Psoas muscle (tissue), 8 donors: Measurements from ENCODE around the gene RPTOR. TPM values are rescaled to one million over a fixed set of nuclear protein-coding genes. Genes with fewer than 3 reads are reported as not detected.

ENCODE experiments used
- ATAC-seq, 4 donors: fragments of 200-7000 bp; cut with Tn5 transposase; one replicate each; pipeline ENCODE4 v1.9.1; 2020; ENCODE audit warnings: moderate library complexity in 3 of 4, mild to moderate bottlenecking in 2 of 4
- DNase-seq, 2 donors: peaks; one replicate each; pipeline ENCODE4 v3.0.0-alpha.2; 2020
- H3K27ac ChIP-seq: fragments of 200-600 bp; one replicate; pipeline ENCODE4 v1.8.0; 2022
- H3K27me3 ChIP-seq, 3 donors: fragments of 200-600 bp in 1 of 3; one replicate each; pipeline versions ENCODE4 v1.6.1 to v1.8.0; 2013 to 2022; ENCODE audit warnings: low read length in 2 of 3, mild to moderate bottlenecking in 2 of 3, moderate library complexity in 1 of 3; ENCODE audit not compliant: insufficient read depth in 3 of 3
- H3K36me3 ChIP-seq, 2 donors: fragments of 200-600 bp in 1 of 2; one replicate each; pipeline versions ENCODE4 v1.6.1 to v1.8.0; 2013 to 2022; ENCODE audit warnings: low read depth in 1 of 2, mild to moderate bottlenecking in 1 of 2, moderate library complexity in 1 of 2; ENCODE audit not compliant: insufficient read depth in 1 of 2
- H3K4me1 ChIP-seq: fragments of 200-600 bp; one replicate; pipeline ENCODE4 v1.8.0; 2022
- H3K4me3 ChIP-seq: fragments of 200-600 bp; one replicate; pipeline ENCODE4 v1.8.0; 2022; ENCODE audit warnings: mild to moderate bottlenecking
- H3K9me3 ChIP-seq: fragments of 200-600 bp; one replicate; pipeline ENCODE4 v1.8.0; 2022
- WGBS, 3 donors: extraction: QIAGEN DNeasy Blood & Tissue Kit; methylation state at CpG; one replicate each; pipeline versions ENCODE4 v1.1.6 to v1.1.7; 2013; 5-methylcytosine and 5-hydroxymethylcytosine counted together
- intact Hi-C, 2 donors: fragments of 100-400 bp; cut with DNase I; formaldehyde crosslinking; loops; one replicate each; pipeline versions ENCODE4 v1.11.0 to v1.14.2; 2022
- polyA plus RNA-seq, 3 donors: library from polyadenylated mRNA; stranded (reverse); fragments of 200-250 nt; gene quantifications; one replicate each; pipeline ENCODE4 v1.2.3, GENCODE V29; 2013
- total RNA-seq, 4 donors: library from RNA; stranded (reverse); fragmentation: NEBNext Ultra II Directional in 2 of 4; extraction: Animal tissue kit (Norgen Biotek cat#: 25700) in 2 of 4; gene quantifications; one replicate each; pipeline versions ENCODE4 v1.2.1 to v1.2.4, GENCODE V29; 2021 to 2023
- TF ChIP-seq, protein P1 (sequence below): fragments of 200-600 bp; IDR thresholded peaks from one replicate; pipeline ENCODE4 v1.8.0; 2022; ENCODE audit warnings: antibody characterized with exemption
- donor health status: healthy with polysubstance abuse.
- donor health status: DM: no; HTN: no; CAD: no; lungs with moderate emphysema.
- donor health status: Bipolar disorder and iron deficiency.
- donor health status: healthy.
- donor health status: DM: yes; HTN: yes; CAD: no.
- donor health status: DM: no; HTN: no; CAD: no.
- donor health status: DM: no; HTN: no; CAD: no.
- donor health status: DM: yes; HTN: yes; CAD: no.

The RPTOR gene
- total and polyA plus RNA-seq, 7 donors = 13.6 to 82.2 (median 32.5) TPM

DNA sequence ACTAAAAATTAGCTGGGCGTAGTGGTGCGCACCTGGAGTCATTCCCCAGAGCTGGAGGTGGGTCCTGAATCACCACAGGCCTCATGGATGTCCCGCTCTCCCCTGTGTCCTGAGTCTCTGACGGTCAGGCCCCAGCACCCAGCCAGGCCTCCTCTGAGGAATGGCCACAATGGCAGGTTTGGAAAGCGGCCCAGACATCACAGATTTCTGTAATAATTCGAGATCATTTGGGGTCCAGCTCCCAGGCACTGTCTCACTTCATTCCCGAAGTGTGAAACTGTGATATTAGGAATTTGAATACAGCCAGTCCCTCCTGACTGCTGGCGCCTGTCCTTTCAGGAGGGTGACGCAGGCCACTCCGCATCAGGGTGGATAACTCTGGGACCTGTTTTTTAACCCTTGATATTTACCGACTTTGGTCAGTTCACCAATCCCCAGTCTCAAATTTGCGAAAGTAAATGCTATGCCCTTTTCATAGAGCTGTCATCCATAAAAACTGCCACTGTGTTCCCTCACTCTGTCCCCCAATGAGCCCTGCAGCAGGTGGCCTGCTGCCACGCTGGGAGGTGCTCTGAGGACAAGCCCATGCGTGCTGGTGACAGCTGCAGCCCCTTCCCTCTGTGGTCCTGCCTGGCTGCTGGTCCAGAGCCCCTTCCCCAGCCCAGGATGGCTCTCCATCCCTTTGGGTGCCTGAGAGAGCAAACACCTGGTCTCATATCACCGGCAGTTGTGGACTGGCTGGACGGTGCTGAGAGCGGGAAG, 28.3 kb upstream of the RPTOR start:
- WGBS, 3 donors = 66 to 71% (median 70%) methylated on average over 17 of the region's 17 CpGs
- no peak overlapping the region for H3K27ac ChIP-seq
- intact Hi-C loops = no loop called here
- ATAC-seq (no peak), DNase-seq (no peak)
- no peaks in the 10 kb centered on the region for H3K9me3 ChIP-seq
- H3K36me3 ChIP-seq = no peaks in the 10 kb centered on the region
- no peaks in the 10 kb centered on the region for H3K4me1 ChIP-seq
- peaks cover 0 to 7% (median 4%) of the 10 kb centered on the region in 3 donors for H3K27me3 ChIP-seq
- TF ChIP-seq, protein P1, sequence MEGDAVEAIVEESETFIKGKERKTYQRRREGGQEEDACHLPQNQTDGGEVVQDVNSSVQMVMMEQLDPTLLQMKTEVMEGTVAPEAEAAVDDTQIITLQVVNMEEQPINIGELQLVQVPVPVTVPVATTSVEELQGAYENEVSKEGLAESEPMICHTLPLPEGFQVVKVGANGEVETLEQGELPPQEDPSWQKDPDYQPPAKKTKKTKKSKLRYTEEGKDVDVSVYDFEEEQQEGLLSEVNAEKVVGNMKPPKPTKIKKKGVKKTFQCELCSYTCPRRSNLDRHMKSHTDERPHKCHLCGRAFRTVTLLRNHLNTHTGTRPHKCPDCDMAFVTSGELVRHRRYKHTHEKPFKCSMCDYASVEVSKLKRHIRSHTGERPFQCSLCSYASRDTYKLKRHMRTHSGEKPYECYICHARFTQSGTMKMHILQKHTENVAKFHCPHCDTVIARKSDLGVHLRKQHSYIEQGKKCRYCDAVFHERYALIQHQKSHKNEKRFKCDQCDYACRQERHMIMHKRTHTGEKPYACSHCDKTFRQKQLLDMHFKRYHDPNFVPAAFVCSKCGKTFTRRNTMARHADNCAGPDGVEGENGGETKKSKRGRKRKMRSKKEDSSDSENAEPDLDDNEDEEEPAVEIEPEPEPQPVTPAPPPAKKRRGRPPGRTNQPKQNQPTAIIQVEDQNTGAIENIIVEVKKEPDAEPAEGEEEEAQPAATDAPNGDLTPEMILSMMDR = no peak
- H3K4me3 ChIP-seq = no peak overlapping the region

DNA sequence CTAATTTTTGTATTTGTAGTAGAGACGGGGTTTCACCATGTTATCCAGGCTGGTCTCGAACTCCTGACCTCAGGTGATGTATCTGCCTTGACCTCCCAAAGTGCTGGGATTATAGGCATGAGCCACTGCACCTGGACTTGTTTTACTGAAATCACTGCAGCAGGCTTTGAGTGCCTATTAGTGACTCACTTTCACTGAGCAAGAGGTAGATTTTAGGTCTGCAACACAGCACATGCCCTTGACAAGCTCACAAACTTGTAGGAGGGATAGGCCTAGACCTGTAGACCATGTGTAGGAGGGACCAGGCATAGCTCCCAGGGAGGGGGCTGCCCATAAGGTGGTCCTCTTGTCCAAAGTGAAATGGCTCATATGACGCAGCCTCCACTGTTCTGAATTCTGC, 27.0 kb upstream of the RPTOR start:
- 80 to 90% (median 86%) methylated on average over 3 of the region's 3 CpGs for WGBS, 3 donors
- Histone ChIP-seq H3K27me3 (peaks cover 0 to 6% (median 0%) of the 10 kb centered on the region in 3 donors), H3K27ac (no peak overlapping the region), H3K4me1 (no peaks in the 10 kb centered on the region), H3K9me3 (no peaks in the 10 kb centered on the region), H3K4me3 (no peak overlapping the region), H3K36me3 (no peaks in the 10 kb centered on the region)
- intact Hi-C loops = no loop called here
- ATAC-seq (no peak), DNase-seq (no peak)
- TF ChIP-seq, protein P1 = no peak

DNA sequence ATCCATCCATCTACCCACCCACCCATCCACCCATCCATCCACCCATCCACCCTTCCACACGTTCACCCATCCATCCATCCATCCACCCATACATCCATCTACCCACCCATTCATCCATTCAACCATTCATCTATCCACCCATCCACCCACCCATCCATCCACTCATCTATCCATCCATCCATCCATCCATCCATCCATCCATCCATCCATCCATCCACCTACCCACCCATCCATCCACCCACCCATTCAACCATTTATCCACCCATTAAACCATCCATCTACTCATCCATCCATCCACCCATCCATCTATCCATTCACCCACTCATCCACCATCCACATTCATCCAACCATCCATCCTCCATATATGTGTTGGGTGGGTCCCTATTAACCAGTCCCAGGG, 26.2 kb upstream of the RPTOR start:
- Histone ChIP-seq H3K27me3 (peaks cover 0 to 12% (median 4%) of the 10 kb centered on the region in 3 donors), H3K36me3 (no peaks in the 10 kb centered on the region), H3K27ac (no peak overlapping the region), H3K4me3 (no peak overlapping the region), H3K9me3 (no peaks in the 10 kb centered on the region), H3K4me1 (no peaks in the 10 kb centered on the region)
- 66 to 85% (median 81%) methylated on average over 1 of the region's 1 CpG for WGBS, 3 donors
- TF ChIP-seq, protein P1 = no peak
- DNase-seq (no peak), ATAC-seq (no peak)
- intact Hi-C loops = no loop called here

DNA sequence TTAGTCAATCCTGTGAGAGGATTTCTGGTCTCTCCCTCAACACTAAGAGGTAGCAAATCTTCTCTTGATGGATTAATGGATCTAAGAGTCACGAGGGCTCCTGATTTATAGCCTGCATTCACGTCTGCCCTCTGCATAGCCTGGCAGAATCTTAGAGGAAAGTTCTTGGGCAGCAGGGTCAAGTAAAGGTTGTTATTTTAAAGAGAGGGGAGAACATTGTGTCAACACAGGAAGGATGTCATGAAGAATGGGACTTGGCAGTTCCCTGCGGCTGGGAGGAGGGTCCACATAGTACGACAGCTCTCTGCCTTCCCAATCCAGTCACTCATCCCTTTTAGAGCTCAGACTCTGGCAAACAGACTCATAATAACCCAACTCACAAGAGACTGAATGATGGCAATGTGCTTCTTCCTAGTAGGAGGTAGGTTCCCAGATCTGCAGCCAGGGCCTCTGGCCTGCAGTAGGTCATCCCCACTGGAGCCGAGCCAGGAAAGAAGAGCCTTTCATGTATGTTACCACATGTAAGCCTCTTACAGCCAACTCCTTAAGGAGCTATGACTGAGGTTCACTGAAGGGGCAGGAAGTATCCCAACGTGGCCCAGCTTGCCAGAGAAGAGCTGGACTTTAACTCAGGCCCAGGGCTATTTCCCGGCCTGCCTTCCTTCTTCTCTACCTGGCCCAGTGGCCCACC, 25.4 kb upstream of the RPTOR start:
- intact Hi-C loops = no loop called here
- TF ChIP-seq, protein P1 = no peak
- ATAC-seq = no peak

More for the DNA sequence above, 25.4 kb upstream of the RPTOR start:
- Histone ChIP-seq H3K9me3 (no peaks in the 10 kb centered on the region), H3K27ac (no peak overlapping the region), H3K4me1 (no peaks in the 10 kb centered on the region), H3K27me3 (peaks cover 0 to 12% (median 4%) of the 10 kb centered on the region in 3 donors), H3K4me3 (no peak overlapping the region), H3K36me3 (no peaks in the 10 kb centered on the region)
- no peak for DNase-seq
- 23 to 28% (median 24%) methylated on average over 7 of the region's 7 CpGs for WGBS, 3 donors
